H1 (cell line): ENCODE results near the gene VMP1.

Experiments used
- BACH1 ChIP-seq: IDR thresholded peaks from 2 replicates; pipeline ENCODE4 v1.6.1; 2012; ENCODE audit warnings: low read length, improper control_type of control experiment
- CHD1 ChIP-seq: IDR thresholded peaks from 2 replicates; pipeline ENCODE4 v1.6.1; 2012; ENCODE audit warnings: low read depth, low read length, improper control_type of control experiment
- CTCF ChIP-seq, 3 experiments: IDR thresholded peaks; 1 replicate in 2 of 3; 2 replicates in 1 of 3; pipeline versions ENCODE4 v1.5.1 to v1.6.1; 2011; ENCODE audit warnings: low read length in 3 of 3, mild to moderate bottlenecking in 3 of 3, inconsistent platforms in 2 of 3, low read depth in 1 of 3, moderate library complexity in 1 of 3; ENCODE audit not compliant: insufficient read depth in 1 of 3; ENCODE audit errors: control extremely low read depth in 1 of 3
- EZH2 ChIP-seq: fragments of 200-600 bp; sonication (generic); IDR thresholded peaks from 2 replicates; pipeline ENCODE4 v1.7.1; 2012; ENCODE audit warnings: low read depth, mild to moderate bottlenecking, moderate library complexity, low read length, inconsistent platforms; ENCODE audit not compliant: severe bottlenecking
- MAX ChIP-seq: IDR thresholded peaks from 2 replicates; pipeline ENCODE4 v1.6.1; 2012; ENCODE audit warnings: inconsistent platforms
- POLR2A ChIP-seq, 2 experiments: IDR thresholded peaks; 1 replicate in 1 of 2; 2 replicates in 1 of 2; pipeline ENCODE4 v1.6.1; 2011; ENCODE audit warnings: low read depth in 2 of 2, low read length in 2 of 2, mild to moderate bottlenecking in 2 of 2; ENCODE audit errors: control extremely low read depth in 1 of 2
- RBBP5 ChIP-seq: IDR thresholded peaks from 2 replicates; pipeline ENCODE4 v1.7.1; 2012; ENCODE audit warnings: low read depth, mild to moderate bottlenecking, inconsistent platforms, low read length, moderate library complexity, borderline replicate concordance
- SIX5 ChIP-seq: IDR thresholded peaks from 2 replicates; pipeline ENCODE4 v1.6.1; 2011; ENCODE audit warnings: mild to moderate bottlenecking, low read depth, low read length
- SP1 ChIP-seq: IDR thresholded peaks from 2 replicates; pipeline ENCODE4 v1.6.1; 2011; ENCODE audit warnings: low read depth, low read length
- SP2 ChIP-seq: IDR thresholded peaks from 2 replicates; pipeline ENCODE4 v1.6.1; 2012; ENCODE audit warnings: mild to moderate bottlenecking, low read length, inconsistent platforms
- TAF1 ChIP-seq: IDR thresholded peaks from 2 replicates; pipeline ENCODE4 v1.6.1; 2011; ENCODE audit warnings: mild to moderate bottlenecking, low read depth, low read length
- TCF12 ChIP-seq: IDR thresholded peaks from 2 replicates; pipeline ENCODE4 v1.6.1; 2011; ENCODE audit warnings: low read depth, mild to moderate bottlenecking, low read length
- ZNF274 ChIP-seq: IDR thresholded peaks from 2 replicates; pipeline ENCODE4 v1.7.0; 2012; ENCODE audit warnings: low read length, borderline replicate concordance; ENCODE audit errors: extremely low read depth

- TF ChIP-seq CHD1, result no peak
- TF ChIP-seq CTCF (IDR thresholded peaks at IDR 0.05; ENCODE audit: control extremely low read depth in 1 of 3, insufficient read depth in 1 of 3, low read depth in 1 of 3, low read length in 3 of 3), result no peak
- TF ChIP-seq TAF1, result no peak
- 0 out of 3 replicates have a peak, but pooled peaks of 1 of the 2 experiments have one; percentile 4 for TF ChIP-seq POLR2A (IDR thresholded peaks at IDR 0.05; ENCODE audit: control extremely low read depth in 1 of 2, low read depth in 2 of 2, low read length in 2 of 2)
- TF ChIP-seq ZNF274, result no peak
- TF ChIP-seq RBBP5, result no peak
- no peak for TF ChIP-seq MAX
- no peak for TF ChIP-seq EZH2
- TF ChIP-seq BACH1, result no peak
- no peak for TF ChIP-seq SP2
- no peak for TF ChIP-seq SIX5
- TF ChIP-seq TCF12, result no peak
- TF ChIP-seq SP1, result no peak
Measured at GRCh38 chr17:59698143-59698542, 9.3 kb upstream of the VMP1 start.
